B cell (primary cell): ENCODE results near the gene DCHS2. TPM values are rescaled to one million over a fixed set of nuclear protein-coding genes. Genes with fewer than 3 reads are reported as not detected.

Source experiments
- ATAC-seq: fragments of 200-7000 bp; cut with Tn5 transposase; one replicate; pipeline ENCODE4 v1.10.0; 2021; ENCODE audit warnings: low read depth, mild to moderate bottlenecking, moderate number of reproducible peaks, moderate library complexity
- CTCF ChIA-PET: fragments of 350-600 bp; sonication (Branson Sonifier 250); formaldehyde crosslinking; loops from one replicate; lab custom pipeline; 2021; ENCODE audit warnings: antibody characterized with exemption, inconsistent platforms; lab: Charles Lee
- POLR2A ChIA-PET: fragments of 350-600 bp; sonication (Branson Sonifier 250); formaldehyde crosslinking; loops from one replicate; lab custom pipeline; 2021; ENCODE audit warnings: antibody characterized with exemption; lab: Charles Lee
- DNase-seq: peaks from one replicate; pipeline ENCODE4 v3.0.0; 2013
- H2AFZ ChIP-seq: 2 replicates; pipeline ENCODE4 v1.6.1; 2012; ENCODE audit warnings: mild to moderate bottlenecking, low read depth, low read length; ENCODE audit not compliant: insufficient read depth, poor library complexity, severe bottlenecking
- H3K27ac ChIP-seq, 2 donors: 1 replicate in 1 of 2; 2 replicates in 1 of 2; pipeline ENCODE4 v1.5.1; 2012 to 2013; ENCODE audit warnings: low read length in 2 of 2, mild to moderate bottlenecking in 2 of 2, moderate library complexity in 1 of 2
- H3K27me3 ChIP-seq, 4 experiments: fragments of 200-600 bp in 1 of 4; sonication (generic) in 1 of 4; replicated peaks in 1 of 4; 1 replicate in 2 of 4; 2 replicates in 2 of 4; pipeline versions ENCODE4 v1.6.1 to v1.7.0; 2013 to 2016; ENCODE audit warnings: low read length in 3 of 4, mild to moderate bottlenecking in 2 of 4, mixed read lengths in 1 of 4, moderate library complexity in 1 of 4; ENCODE audit not compliant: insufficient read depth in 4 of 4, control insufficient read depth in 3 of 4; ENCODE audit errors: control extremely low read depth in 1 of 4
- H3K36me3 ChIP-seq, 2 experiments: replicated peaks in 1 of 2; 1 replicate in 1 of 2; 2 replicates in 1 of 2; pipeline versions ENCODE4 v1.6.1 to v1.7.1; 2013; ENCODE audit warnings: low read length in 1 of 2; ENCODE audit not compliant: insufficient read depth in 2 of 2, control insufficient read depth in 1 of 2; ENCODE audit errors: control extremely low read depth in 1 of 2, extremely low read depth in 1 of 2
- H3K4me1 ChIP-seq, 2 donors: fragments of 200-600 bp in 1 of 2; sonication (generic) in 1 of 2; 1 replicate in 1 of 2; 2 replicates in 1 of 2; pipeline versions ENCODE4 v1.5.1 to v1.6.1; 2013 to 2017; ENCODE audit warnings: low read length in 2 of 2; ENCODE audit not compliant: control insufficient read depth in 2 of 2, insufficient read depth in 2 of 2
- H3K4me2 ChIP-seq: replicated peaks from 2 replicates; pipeline ENCODE3; 2012; ENCODE audit warnings: mild to moderate bottlenecking, low read depth, low read length; ENCODE audit not compliant: poor library complexity, severe bottlenecking
- H3K4me3 ChIP-seq, 5 experiments: fragments of 200-600 bp in 1 of 5; sonication (generic) in 1 of 5; 1 replicate in 3 of 5; 2 replicates in 2 of 5; pipeline versions ENCODE4 v1.5.1 to v1.7.0; 2011 to 2016; ENCODE audit warnings: low read length in 4 of 5, mild to moderate bottlenecking in 4 of 5, low read depth in 2 of 5, control low read depth in 1 of 5, moderate library complexity in 1 of 5; ENCODE audit not compliant: insufficient read depth in 1 of 5; ENCODE audit errors: control extremely low read depth in 1 of 5, extremely low read depth in 1 of 5
- H3K79me2 ChIP-seq: fragments of 200-600 bp; sonication (generic); one replicate; pipeline ENCODE4 v1.6.0; 2016; ENCODE audit warnings: low read length; ENCODE audit not compliant: control insufficient read depth, insufficient read depth
- H3K9ac ChIP-seq: fragments of 200-600 bp; sonication (generic); 2 replicates; pipeline ENCODE4 v1.6.1; 2017; ENCODE audit warnings: mild to moderate bottlenecking, low read length, moderate library complexity
- H3K9me3 ChIP-seq, 3 donors: one replicate each; pipeline versions ENCODE4 v1.6.1 to v1.7.1; 2013; ENCODE audit warnings: low read length in 2 of 3; ENCODE audit not compliant: control insufficient read depth in 2 of 3, insufficient read depth in 1 of 3; ENCODE audit errors: control extremely low read depth in 1 of 3
- H4K20me1 ChIP-seq: 2 replicates; pipeline ENCODE4 v1.6.0; 2012; ENCODE audit warnings: mild to moderate bottlenecking, low read length; ENCODE audit not compliant: insufficient read depth, control insufficient read depth, poor library complexity, severe bottlenecking
- H3K27ac Mint-ChIP-seq: one replicate; pipeline ENCODE4 v1.8.0; 2021; ENCODE audit warnings: mixed read lengths
- H3K27me3 Mint-ChIP-seq: one replicate; pipeline ENCODE4 v1.8.0; 2021; ENCODE audit warnings: mixed read lengths
- H3K4me1 Mint-ChIP-seq: one replicate; pipeline ENCODE4 v1.8.0; 2021; ENCODE audit warnings: mixed read lengths
- H3K4me3 Mint-ChIP-seq: one replicate; pipeline ENCODE4 v1.8.0; 2021; ENCODE audit warnings: mixed read lengths
- H3K9me3 Mint-ChIP-seq: one replicate; pipeline ENCODE4 v1.8.0; 2022; ENCODE audit warnings: mixed read lengths; ENCODE audit not compliant: insufficient read depth
- CTCF ChIP-seq: fragments of 200-600 bp; IDR thresholded peaks from one replicate; pipeline ENCODE4 v1.8.0; 2022; ENCODE audit warnings: antibody characterized with exemption, mild to moderate bottlenecking
- EZH2 ChIP-seq: IDR thresholded peaks from 2 replicates; pipeline ENCODE4 v1.6.1; 2012; ENCODE audit warnings: borderline replicate concordance, low read depth, mild to moderate bottlenecking, moderate library complexity, low read length; ENCODE audit not compliant: insufficient read depth, poor library complexity, severe bottlenecking
- WGBS: methylation state at CpG from one replicate; pipeline ENCODE4 v1.1.5; 2013; ENCODE audit warnings: missing lambda C conversion rate; ENCODE audit not compliant: insufficient coverage; 5-methylcytosine and 5-hydroxymethylcytosine counted together
- intact Hi-C: fragments of 100-400 bp; cut with micrococcal nuclease; formaldehyde crosslinking; loops from one replicate; pipeline ENCODE4 v1.10.0; 2022
- polyA plus RNA-seq: library from polyadenylated mRNA; depleted of rRNA; stranded (reverse); fragments of >200 nt; gene quantifications from 2 replicates; pipeline ENCODE4 v1.2.3, GENCODE V29; 2012
- total RNA-seq, 2 donors: library from RNA; stranded (reverse); fragments of 120-200 nt in 1 of 2; gene quantifications; 1 replicate in 1 of 2; 2 replicates in 1 of 2; pipeline versions ENCODE4 v1.2.3 to v1.2.4, GENCODE V29; 2013 to 2022

Gene DCHS2
- total and polyA plus RNA-seq, 2 donors (not counting 1 experiment from before 2014, with no cell fraction given) = 0.02 to 0.06 TPM

- Histone ChIP-seq H3K36me3 (no peaks in the 10 kb centered on the region), H3K9me3 (no peaks in the 10 kb centered on the region), H3K4me3 (no peak overlapping the region), H3K4me1 (no peaks in the 10 kb centered on the region), H3K27me3 (no peaks in the 10 kb centered on the region), H3K27ac (no peak overlapping the region), H3K9ac (no peak overlapping the region), H3K4me2 (no peak overlapping the region), H2AFZ (no peak overlapping the region), H3K79me2 (no peaks in the 10 kb centered on the region), H4K20me1 (no peaks in the 10 kb centered on the region)
- Mint-ChIP-seq H3K4me3 (no peak overlapping the region), H3K4me1 (no peaks in the 10 kb centered on the region), H3K9me3 (no peaks in the 10 kb centered on the region), H3K27me3 (peaks cover 5% of the 10 kb centered on the region), H3K27ac (no peak overlapping the region)
- intact Hi-C loops = no loop called here
- TF ChIP-seq CTCF = no peak
- TF ChIP-seq EZH2 = no peak
- CTCF ChIA-PET = no interaction called here
- no peak for DNase-seq
- WGBS = 67% methylated on average over 1 of the region's 3 CpGs
- ATAC-seq = no peak
- POLR2A ChIA-PET = no interaction called here
Measured at GRCh38 chr4:154186888-154187287, 304.7 kb downstream of the DCHS2 start.

DNA sequence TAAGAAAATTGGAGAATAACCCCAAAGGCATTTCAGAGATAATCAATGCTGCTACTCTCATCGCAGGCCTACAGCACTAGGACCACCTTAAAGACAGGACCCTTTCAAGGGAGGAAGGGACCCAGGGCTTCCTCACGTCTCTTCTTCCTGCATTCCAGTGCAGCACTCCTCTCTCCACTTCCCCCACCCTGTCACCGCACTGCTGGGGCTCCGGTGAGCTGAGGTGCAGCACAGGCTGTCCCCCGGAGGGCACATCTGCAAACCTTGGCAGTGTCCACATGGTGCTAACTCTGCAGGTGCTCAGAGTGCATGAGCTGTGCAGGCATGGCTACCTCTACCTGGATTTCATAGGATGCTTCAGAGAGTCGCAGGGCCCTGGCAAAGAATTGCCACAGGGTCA is 305.6 kb downstream of the DCHS2 start:
- POLR2A ChIA-PET = no interaction called here
- Mint-ChIP-seq H3K4me1 (no peaks in the 10 kb centered on the region), H3K27me3 (peaks cover 5% of the 10 kb centered on the region), H3K4me3 (no peak overlapping the region), H3K27ac (no peak overlapping the region), H3K9me3 (no peaks in the 10 kb centered on the region)
- no peak for DNase-seq
- H3K27me3 ChIP-seq = no peaks in the 10 kb centered on the region
- H3K79me2 ChIP-seq = no peaks in the 10 kb centered on the region
- TF ChIP-seq EZH2 (no peak), CTCF (no peak)
- no peak overlapping the region for H3K4me2 ChIP-seq
- CTCF ChIA-PET = no interaction called here
- no peak overlapping the region for H3K9ac ChIP-seq
- H3K4me3 ChIP-seq = no peak overlapping the region
- 73% methylated on average over 5 of the region's 6 CpGs for WGBS
- H3K36me3 ChIP-seq = no peaks in the 10 kb centered on the region
- no peaks in the 10 kb centered on the region for H3K4me1 ChIP-seq
- H4K20me1 ChIP-seq = no peaks in the 10 kb centered on the region
- H2AFZ ChIP-seq = no peak overlapping the region
- intact Hi-C loops = no loop called here
- no peak overlapping the region for H3K27ac ChIP-seq
- no peaks in the 10 kb centered on the region for H3K9me3 ChIP-seq
- ATAC-seq = no peak
